ENCODE data around the gene OCEL1. TPM values are rescaled to one million over a fixed set of nuclear protein-coding genes. Genes with fewer than 3 reads are reported as not detected.

OCEL1 gene
- total RNA-seq, 2 donors from 2014 or later, result 21.6 to 26.2 TPM

DNA sequence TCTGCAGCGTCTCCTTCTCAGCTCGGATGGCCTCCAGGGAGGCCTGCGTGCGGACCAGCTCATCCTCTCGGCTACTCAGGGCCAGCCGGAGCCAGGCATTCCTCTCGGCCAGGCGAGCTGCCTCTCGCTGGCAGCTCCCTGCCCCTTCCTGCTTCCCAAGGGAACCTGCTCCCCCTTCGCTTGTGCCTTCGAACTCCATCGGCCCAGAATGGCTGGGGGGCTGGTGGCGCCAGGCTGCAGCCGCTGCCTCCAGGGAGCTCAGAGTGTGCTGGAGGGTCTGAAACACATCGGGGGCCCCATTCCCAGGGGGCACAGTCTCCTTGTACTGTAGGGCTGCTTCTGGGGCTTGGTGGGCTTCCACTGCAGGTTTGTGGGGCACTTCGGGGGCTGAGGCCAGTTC lies 36.5 kb downstream of the OCEL1 start:
- Histone ChIP-seq H3K27me3 (replicated peaks; ENCODE audit: insufficient read depth) (no peaks in the 10 kb centered on the region), H3K4me3 (no peak overlapping the region), H3K27ac (no peak overlapping the region), H3K36me3 (no peaks in the 10 kb centered on the region), H3K4me1 (replicated peaks) (no peaks in the 10 kb centered on the region), H3K9me3 (no peaks in the 10 kb centered on the region)
- TF ChIP-seq POLR2AphosphoS5 (IDR thresholded peaks at IDR 0.05) (no peak), POLR2A (IDR thresholded peaks at IDR 0.05) (no peak)
- TF ChIP-seq, protein P1, sequence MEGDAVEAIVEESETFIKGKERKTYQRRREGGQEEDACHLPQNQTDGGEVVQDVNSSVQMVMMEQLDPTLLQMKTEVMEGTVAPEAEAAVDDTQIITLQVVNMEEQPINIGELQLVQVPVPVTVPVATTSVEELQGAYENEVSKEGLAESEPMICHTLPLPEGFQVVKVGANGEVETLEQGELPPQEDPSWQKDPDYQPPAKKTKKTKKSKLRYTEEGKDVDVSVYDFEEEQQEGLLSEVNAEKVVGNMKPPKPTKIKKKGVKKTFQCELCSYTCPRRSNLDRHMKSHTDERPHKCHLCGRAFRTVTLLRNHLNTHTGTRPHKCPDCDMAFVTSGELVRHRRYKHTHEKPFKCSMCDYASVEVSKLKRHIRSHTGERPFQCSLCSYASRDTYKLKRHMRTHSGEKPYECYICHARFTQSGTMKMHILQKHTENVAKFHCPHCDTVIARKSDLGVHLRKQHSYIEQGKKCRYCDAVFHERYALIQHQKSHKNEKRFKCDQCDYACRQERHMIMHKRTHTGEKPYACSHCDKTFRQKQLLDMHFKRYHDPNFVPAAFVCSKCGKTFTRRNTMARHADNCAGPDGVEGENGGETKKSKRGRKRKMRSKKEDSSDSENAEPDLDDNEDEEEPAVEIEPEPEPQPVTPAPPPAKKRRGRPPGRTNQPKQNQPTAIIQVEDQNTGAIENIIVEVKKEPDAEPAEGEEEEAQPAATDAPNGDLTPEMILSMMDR (IDR thresholded peaks at IDR 0.05), result no peak
- WGBS, result 82% methylated on average over 16 of the region's 16 CpGs
- intact Hi-C loops (cut with DNase I), result no loop called here
- DNase-seq (ENCODE audit: low spot score), result no peak

DNA sequence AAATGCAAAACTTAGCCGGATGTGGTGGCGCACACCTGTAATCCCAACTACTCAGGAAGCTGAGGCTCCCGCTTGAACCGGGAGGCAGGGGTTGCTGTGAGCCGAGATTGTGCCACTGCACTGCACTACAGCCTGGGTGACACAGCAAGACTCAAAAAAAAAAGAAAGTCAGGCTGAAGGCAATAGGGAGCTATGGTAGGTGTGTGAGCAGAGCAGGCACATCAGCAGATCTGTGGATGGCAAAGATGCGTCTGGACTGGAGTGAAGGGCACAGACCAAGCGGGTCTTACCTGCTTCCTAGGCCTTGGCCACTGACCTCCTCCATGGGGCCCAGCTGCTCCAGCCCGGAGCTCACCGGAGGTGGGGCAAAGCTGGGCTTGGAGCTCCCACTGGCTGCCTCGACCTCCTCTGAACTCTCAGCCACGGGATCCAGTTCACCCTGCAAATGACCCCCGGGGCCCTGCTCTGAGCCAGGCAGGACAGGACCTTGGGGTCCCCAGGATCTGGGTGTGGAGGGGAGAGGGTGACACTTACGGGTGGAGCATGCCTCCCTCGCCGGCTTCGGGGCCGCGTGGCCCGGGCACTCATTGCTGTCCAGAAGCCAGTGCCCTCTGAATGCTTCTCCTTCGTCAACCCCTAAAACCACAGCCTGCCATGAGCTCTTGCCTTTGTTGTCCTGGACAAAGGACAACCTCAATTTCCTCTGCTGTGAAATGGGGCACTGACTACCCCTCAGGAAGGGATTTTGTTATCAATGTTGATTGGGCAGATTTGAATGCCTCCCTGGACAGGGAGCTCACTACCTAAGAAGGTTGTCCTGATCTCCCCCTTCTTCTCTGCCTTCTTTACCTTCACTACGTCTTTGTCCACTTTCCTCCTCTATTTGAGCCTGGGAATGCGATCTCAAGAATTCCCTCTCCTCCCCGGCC lies 38.0 kb downstream of the OCEL1 start:
- WGBS, result 86% methylated on average over 23 of the region's 23 CpGs
- intact Hi-C loops (cut with DNase I), result no loop called here
- Histone ChIP-seq H3K36me3 (no peaks in the 10 kb centered on the region), H3K4me1 (replicated peaks) (no peaks in the 10 kb centered on the region), H3K9me3 (no peaks in the 10 kb centered on the region), H3K27me3 (replicated peaks; ENCODE audit: insufficient read depth) (no peaks in the 10 kb centered on the region), H3K27ac (peak overlapping the region in 1 of 2 donors; percentile 8), H3K4me3 (no peak overlapping the region)
- no peak for DNase-seq (ENCODE audit: low spot score)
- TF ChIP-seq, protein P1 (IDR thresholded peaks at IDR 0.05), result no peak
- no peak for TF ChIP-seq POLR2A (IDR thresholded peaks at IDR 0.05)

DNA sequence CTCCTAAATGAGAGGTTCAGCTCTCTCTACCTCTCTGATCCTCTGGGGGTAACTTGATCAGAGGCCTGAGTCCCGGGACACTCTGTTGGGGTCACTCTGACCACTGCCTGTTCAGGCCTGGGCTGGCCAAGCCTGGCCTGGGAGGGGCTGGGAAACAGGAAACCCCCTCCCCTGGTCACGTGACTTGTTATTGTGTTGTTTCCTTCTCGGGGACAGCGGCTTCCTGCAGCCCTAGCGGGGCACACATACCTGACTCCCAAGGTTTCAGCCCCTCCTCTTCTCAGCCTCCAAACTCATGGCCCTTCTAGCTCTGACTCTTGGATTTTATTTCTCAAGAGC lies 38.6 kb downstream of the OCEL1 start, which contains the start of gene USHBP1:
Gene USHBP1 (minus strand): TSS at position 105 of the 339 bp plus-strand sequence. CDS start 446 bp downstream, outside the sequence.
- H3K27me3 ChIP-seq (replicated peaks; ENCODE audit: insufficient read depth), result no peaks in the 10 kb centered on the region
- intact Hi-C loops (cut with DNase I), result no loop called here
- H3K27ac ChIP-seq, result peak within 1 kb of the TSS in 1 of 2 donors; percentile 8
- H3K4me1 ChIP-seq (replicated peaks), result no peaks in the 10 kb centered on the region
- no peaks in the 10 kb centered on the region for H3K36me3 ChIP-seq
- WGBS, result 35% methylated on average over 5 of the region's 5 CpGs
- no peaks in the 10 kb centered on the region for H3K9me3 ChIP-seq
- DNase-seq (ENCODE audit: low spot score), result no peak
- no peak within 1 kb of the TSS for H3K4me3 ChIP-seq
- TF ChIP-seq POLR2A (IDR thresholded peaks at IDR 0.05) (no peak), POLR2AphosphoS5 (IDR thresholded peaks at IDR 0.05) (peak; percentile 26)
- TF ChIP-seq, protein P1 (IDR thresholded peaks at IDR 0.05), result no peak

DNA sequence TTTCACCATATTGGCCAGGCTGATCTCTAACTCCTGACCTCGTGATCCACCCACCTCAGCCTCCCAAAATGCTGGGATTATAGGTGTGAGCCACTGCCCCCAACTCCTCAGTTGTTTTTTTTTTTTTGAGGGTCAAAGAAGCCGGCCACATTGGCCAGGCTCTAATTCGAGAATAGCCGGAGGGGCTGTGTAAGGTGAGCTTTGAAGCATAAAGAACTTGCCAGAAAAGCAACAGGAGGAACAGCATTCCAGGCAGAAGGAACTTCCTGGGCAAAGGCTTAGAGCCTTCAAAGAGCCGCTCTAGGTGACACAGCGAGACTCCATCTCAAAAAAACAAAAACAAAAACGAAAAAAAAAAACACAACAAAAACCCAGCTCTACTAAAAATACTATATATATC lies 40.0 kb downstream of the OCEL1 start:
- Histone ChIP-seq H3K27me3 (replicated peaks; ENCODE audit: insufficient read depth) (no peaks in the 10 kb centered on the region), H3K4me1 (replicated peaks) (no peaks in the 10 kb centered on the region), H3K36me3 (no peaks in the 10 kb centered on the region), H3K4me3 (no peak overlapping the region), H3K27ac (no peak overlapping the region), H3K9me3 (no peaks in the 10 kb centered on the region)
- TF ChIP-seq, protein P1 (IDR thresholded peaks at IDR 0.05), result no peak
- no peak for TF ChIP-seq POLR2AphosphoS5 (IDR thresholded peaks at IDR 0.05)
- TF ChIP-seq POLR2A (IDR thresholded peaks at IDR 0.05), result no peak
- 83% methylated on average over 7 of the region's 7 CpGs for WGBS
- intact Hi-C loops (cut with DNase I), result loop anchor here (2.0 kb wide), 1 partner anchor 19 kb away; no protein-coding TSS in a partner anchor
- DNase-seq (ENCODE audit: low spot score), result no peak

DNA sequence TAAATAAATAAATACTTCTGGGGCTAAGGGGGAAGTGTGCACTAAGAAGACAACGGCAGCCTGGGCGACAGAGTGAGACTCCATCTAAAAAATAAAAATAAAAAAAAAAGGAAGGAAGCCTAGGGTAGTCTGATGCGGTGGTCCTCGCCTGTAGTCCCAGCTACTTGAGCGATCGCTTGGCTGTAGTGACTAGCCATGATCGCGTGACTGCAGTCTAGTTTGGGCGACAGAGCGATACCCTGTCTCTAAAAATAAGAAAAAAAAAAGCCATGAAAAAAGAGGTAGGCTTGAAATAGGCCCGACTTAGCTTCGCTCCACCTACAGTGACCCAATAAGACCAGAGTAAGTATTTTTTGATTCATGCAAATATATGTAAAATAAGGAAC lies 40.6 kb downstream of the OCEL1 start:
- TF ChIP-seq, protein P1 (IDR thresholded peaks at IDR 0.05), result no peak
- H3K4me3 ChIP-seq, result no peak overlapping the region
- intact Hi-C loops (cut with DNase I), result loop anchor here (2.0 kb wide), 1 partner anchor 20 kb away; no protein-coding TSS in a partner anchor
- no peaks in the 10 kb centered on the region for H3K36me3 ChIP-seq
- no peaks in the 10 kb centered on the region for H3K27me3 ChIP-seq (replicated peaks; ENCODE audit: insufficient read depth)
- H3K9me3 ChIP-seq, result no peaks in the 10 kb centered on the region
- H3K27ac ChIP-seq, result no peak overlapping the region
- WGBS, result 76% methylated on average over 12 of the region's 12 CpGs
- no peak for DNase-seq (ENCODE audit: low spot score)
- no peaks in the 10 kb centered on the region for H3K4me1 ChIP-seq (replicated peaks)
